Left ventricle myocardium inferior (tissue), 1 donor: Measurements from ENCODE around the gene OTUD3. TPM values are rescaled to one million over a fixed set of nuclear protein-coding genes. Genes with fewer than 3 reads are reported as not detected.

Experiments
- DNase-seq: peaks from one replicate; pipeline ENCODE4 v3.0.0-alpha.2; 2020
- H3K27ac ChIP-seq: fragments of 200-600 bp; replicated peaks from 2 replicates; pipeline ENCODE4 v1.8.0; 2021
- H3K27me3 ChIP-seq: fragments of 200-600 bp; 2 replicates; pipeline ENCODE4 v1.8.0; 2021; ENCODE audit warnings: low read depth
- H3K36me3 ChIP-seq: fragments of 200-600 bp; 2 replicates; pipeline ENCODE4 v1.8.0; 2021
- H3K4me1 ChIP-seq: fragments of 200-600 bp; 2 replicates; pipeline ENCODE4 v1.8.0; 2021
- H3K4me3 ChIP-seq: fragments of 200-600 bp; 2 replicates; pipeline ENCODE4 v1.8.0; 2021; ENCODE audit warnings: mild to moderate bottlenecking, moderate library complexity
- H3K9me3 ChIP-seq: fragments of 200-600 bp; replicated peaks from 2 replicates; pipeline ENCODE4 v1.8.0; 2021
- CTCF ChIP-seq: fragments of 200-600 bp; IDR thresholded peaks from 2 replicates; pipeline ENCODE4 v1.8.0; 2021; ENCODE audit warnings: antibody characterized with exemption, mild to moderate bottlenecking, borderline replicate concordance
- intact Hi-C: fragments of 100-400 bp; cut with micrococcal nuclease; formaldehyde crosslinking; loops from one replicate; pipeline ENCODE4 v1.11.0; 2022
- total RNA-seq: library from RNA; stranded (reverse); fragmentation: NEBNext Ultra II Directional; extraction: Animal tissue kit (Norgen Biotek cat#: 25700); gene quantifications from one replicate; pipeline ENCODE4 v1.2.1, GENCODE V29; 2021
- donor health status: DM: no; HTN: yes; CAD: no; lungs with severe emphysema.

OTUD3 gene
- total RNA-seq, 1 donor from 2014 or later, result 5.0 TPM

GRCh38 chr1:19942657-19943056, 60.5 kb downstream of the OTUD3 start:
- no peaks in the 10 kb centered on the region for H3K9me3 ChIP-seq
- H3K4me1 ChIP-seq, result no peaks in the 10 kb centered on the region
- H3K27me3 ChIP-seq, result peaks cover 31% of the 10 kb centered on the region
- H3K36me3 ChIP-seq, result no peaks in the 10 kb centered on the region
- intact Hi-C loops, result no loop called here
- H3K4me3 ChIP-seq, result no peak overlapping the region
- no peak for DNase-seq
- no peak for TF ChIP-seq CTCF
- H3K27ac ChIP-seq, result no peak overlapping the region

GRCh38 chr1:19945914-19946313, 63.7 kb downstream of the OTUD3 start:
- H3K9me3 ChIP-seq, result no peaks in the 10 kb centered on the region
- no peaks in the 10 kb centered on the region for H3K36me3 ChIP-seq
- intact Hi-C loops, result no loop called here
- DNase-seq, result no peak
- no peak overlapping the region for H3K4me3 ChIP-seq
- H3K27ac ChIP-seq, result no peak overlapping the region
- no peak for TF ChIP-seq CTCF
- H3K4me1 ChIP-seq, result no peaks in the 10 kb centered on the region
- H3K27me3 ChIP-seq, result peaks cover 62% of the 10 kb centered on the region

GRCh38 chr1:19946331-19946751, 64.1 kb downstream of the OTUD3 start:
- H3K27ac ChIP-seq, result no peak overlapping the region
- no peak overlapping the region for H3K4me3 ChIP-seq
- intact Hi-C loops, result no loop called here
- H3K9me3 ChIP-seq, result no peaks in the 10 kb centered on the region
- no peak for DNase-seq
- peaks cover 66% of the 10 kb centered on the region for H3K27me3 ChIP-seq
- H3K4me1 ChIP-seq, result no peaks in the 10 kb centered on the region
- no peak for TF ChIP-seq CTCF
- H3K36me3 ChIP-seq, result no peaks in the 10 kb centered on the region

GRCh38 chr1:19946971-19947370, 64.8 kb downstream of the OTUD3 start:
- intact Hi-C loops, result no loop called here
- H3K27ac ChIP-seq, result no peak overlapping the region
- no peak for TF ChIP-seq CTCF
- DNase-seq, result no peak
- H3K9me3 ChIP-seq, result no peaks in the 10 kb centered on the region
- H3K36me3 ChIP-seq, result no peaks in the 10 kb centered on the region
- no peaks in the 10 kb centered on the region for H3K4me1 ChIP-seq
- peaks cover 72% of the 10 kb centered on the region for H3K27me3 ChIP-seq
- no peak overlapping the region for H3K4me3 ChIP-seq

GRCh38 chr1:19949016-19949415, 66.8 kb downstream of the OTUD3 start:
- no peak overlapping the region for H3K27ac ChIP-seq
- TF ChIP-seq CTCF, result no peak
- H3K4me1 ChIP-seq, result no peaks in the 10 kb centered on the region
- no peaks in the 10 kb centered on the region for H3K36me3 ChIP-seq
- intact Hi-C loops, result no loop called here
- no peak overlapping the region for H3K4me3 ChIP-seq
- H3K27me3 ChIP-seq, result peaks cover 89% of the 10 kb centered on the region
- DNase-seq, result no peak
- peaks cover 5% of the 10 kb centered on the region for H3K9me3 ChIP-seq

GRCh38 chr1:19954059-19954458, 71.9 kb downstream of the OTUD3 start:
- H3K4me1 ChIP-seq, result no peaks in the 10 kb centered on the region
- peaks cover 89% of the 10 kb centered on the region for H3K27me3 ChIP-seq
- no peak overlapping the region for H3K27ac ChIP-seq
- H3K9me3 ChIP-seq, result peaks cover 5% of the 10 kb centered on the region
- TF ChIP-seq CTCF, result no peak
- no peaks in the 10 kb centered on the region for H3K36me3 ChIP-seq
- no peak overlapping the region for H3K4me3 ChIP-seq
- DNase-seq, result no peak
- intact Hi-C loops, result no loop called here
